ENCODE data around the gene DPM2. TPM values are rescaled to one million over a fixed set of nuclear protein-coding genes. Genes with fewer than 3 reads are reported as not detected.

The DPM2 gene
- total and polyA plus RNA-seq, 2 of the 4 experiments (the other 2 are of a cell fraction): 10.8 to 60.6 TPM

- no peak overlapping the region for H3K14ac ChIP-seq (replicated peaks; ENCODE audit: low read depth, low read length)
- H3K9me3 ChIP-seq (ENCODE audit: control insufficient read depth, insufficient read depth, low read length): no peaks in the 10 kb centered on the region
- H4K20me1 ChIP-seq (ENCODE audit: insufficient read depth, low read length): peaks cover 24% of the 10 kb centered on the region
- no peak overlapping the region for H3K9ac ChIP-seq (ENCODE audit: low read depth, low read length)
- TF ChIP-seq MAZ (IDR thresholded peaks at IDR 0.05; ENCODE audit: borderline replicate concordance, low read depth, low read length) (no peak), ELK1 (IDR thresholded peaks at IDR 0.05; ENCODE audit: borderline replicate concordance, low read depth, low read length) (no peak), NFE2L2 (IDR thresholded peaks at IDR 0.05; ENCODE audit: low read depth, low read length) (no peak), POLR2A (IDR thresholded peaks at IDR 0.05; ENCODE audit: low read depth, low read length) (no peak), CEBPB (IDR thresholded peaks at IDR 0.05; ENCODE audit: low read depth, low read length) (no peak), MAFK (IDR thresholded peaks at IDR 0.05; ENCODE audit: low read depth, low read length) (no peak), SMC3 (IDR thresholded peaks at IDR 0.05; ENCODE audit: low read depth, low read length) (no peak), BHLHE40 (IDR thresholded peaks at IDR 0.05; ENCODE audit: low read depth, low read length) (no peak), RCOR1 (IDR thresholded peaks at IDR 0.05; ENCODE audit: insufficient replicate concordance, low read length) (no peak)
- TF ChIP-seq, protein P1, sequence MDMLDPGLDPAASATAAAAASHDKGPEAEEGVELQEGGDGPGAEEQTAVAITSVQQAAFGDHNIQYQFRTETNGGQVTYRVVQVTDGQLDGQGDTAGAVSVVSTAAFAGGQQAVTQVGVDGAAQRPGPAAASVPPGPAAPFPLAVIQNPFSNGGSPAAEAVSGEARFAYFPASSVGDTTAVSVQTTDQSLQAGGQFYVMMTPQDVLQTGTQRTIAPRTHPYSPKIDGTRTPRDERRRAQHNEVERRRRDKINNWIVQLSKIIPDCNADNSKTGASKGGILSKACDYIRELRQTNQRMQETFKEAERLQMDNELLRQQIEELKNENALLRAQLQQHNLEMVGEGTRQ (IDR thresholded peaks at IDR 0.05; ENCODE audit: low read depth, low read length): no peak
- in situ Hi-C loops (cut with MboI; ENCODE audit: low sequenced_read_pairs): no loop called here
- H3K23ac ChIP-seq (ENCODE audit: low read depth, low read length): no peak overlapping the region
- no peaks in the 10 kb centered on the region for H3K27me3 ChIP-seq (ENCODE audit: control insufficient read depth, insufficient read depth, low read length)
- H4K5ac ChIP-seq (ENCODE audit: low read depth, low read length): no peak overlapping the region
- no peak overlapping the region for H4K91ac ChIP-seq (ENCODE audit: insufficient read depth, low read depth, low read length)
- ChIA-PET CTCF (no interaction called here), POLR2A (ENCODE audit: unreplicated experiment) (no interaction called here)
- no peak overlapping the region for H2BK20ac ChIP-seq (ENCODE audit: low read depth, low read length)
- H3K79me1 ChIP-seq (ENCODE audit: low read depth in 1 of 2, low read length in 2 of 2): peaks cover 0 to 46% of the 10 kb centered on the region in 2 experiments
- no peak overlapping the region for H2BK5ac ChIP-seq (ENCODE audit: low read depth, low read length, poor library complexity, severe bottlenecking)
- no peak overlapping the region for H3K4ac ChIP-seq (ENCODE audit: low read depth, low read length)
- peaks cover 12% of the 10 kb centered on the region for H3K9me1 ChIP-seq (ENCODE audit: insufficient read depth, low read length)
- WGBS, 2 experiments (ENCODE audit: extremely low coverage in 2 of 2, insufficient read length in 1 of 2): 86% methylated on average over 15 of the region's 21 CpGs; no CpG with 5 or more reads in 1 of the 2 experiments
- H3K4me3 ChIP-seq (ENCODE audit: insufficient read depth, low read depth, low read length): no peak overlapping the region
- DNase-seq (no peak), ATAC-seq (ENCODE audit: low read depth) (no peak)
- peaks cover 7% of the 10 kb centered on the region; the same call in 1 of the 2 replicates for H3K36me3 ChIP-seq (ENCODE audit: control insufficient read depth, insufficient read depth, low read length)
- H3K4me1 ChIP-seq (ENCODE audit: control insufficient read depth, insufficient read depth, low read length): peaks cover 5% of the 10 kb centered on the region
- no peak overlapping the region for H2AK5ac ChIP-seq (ENCODE audit: low read depth, low read length)
- dilution Hi-C loops (cut with HindIII; ENCODE audit: low sequenced_read_pairs, unreplicated experiment): no loop called here
- no peak overlapping the region for H2BK120ac ChIP-seq (ENCODE audit: low read depth, low read length)
- H4K8ac ChIP-seq (ENCODE audit: low read depth in 2 of 2, low read length in 2 of 2): no peak overlapping the region
- no peak overlapping the region for H2AFZ ChIP-seq (replicated peaks; ENCODE audit: low read length, poor library complexity)
- H3K27ac ChIP-seq (ENCODE audit: insufficient read depth, low read length): no peak overlapping the region
- H3K56ac ChIP-seq (ENCODE audit: extremely low read depth, insufficient read depth, low read length): no peak overlapping the region
- H2AK9ac ChIP-seq (replicated peaks; ENCODE audit: low read depth, low read length, poor library complexity): peak overlapping the region; percentile 24
- BruUV-seq (replicated peaks): no TSS peak
- intact Hi-C loops (cut with micrococcal nuclease): no loop called here
- no peak overlapping the region for H2BK15ac ChIP-seq (ENCODE audit: low read depth, low read length)
- H3K18ac ChIP-seq (ENCODE audit: low read depth, low read length): no peak overlapping the region
- H3K4me2 ChIP-seq (ENCODE audit: low read depth, low read length): no peak overlapping the region
These were observed 13.0 kb upstream of the DPM2 start for GRCh38 chr9:127950513-127951289.

Measured in IMR-90 (cell line).